Cardiac muscle cell (in vitro differentiated cells and primary cell): ENCODE measurements around the gene KDM8. TPM values are rescaled to one million over a fixed set of nuclear protein-coding genes. Genes with fewer than 3 reads are reported as not detected.

ENCODE experiments used
- DNase-seq, 2 donors: peaks; one replicate each; pipeline versions ENCODE4 v3.0.0 to v3.0.0-alpha.2; 2010 to 2017; ENCODE audit warnings: low read depth in 1 of 2, low spot score in 1 of 2
- H3K27ac ChIP-seq: fragments of 200-600 bp; sonication (generic); 2 replicates; pipeline ENCODE4 v1.5.1; 2016
- H3K27me3 ChIP-seq: fragments of 200-600 bp; sonication (generic); 2 replicates; pipeline ENCODE4 v1.6.0; 2016; ENCODE audit warnings: control low read depth
- H3K36me3 ChIP-seq: fragments of 200-600 bp; sonication (generic); 2 replicates; pipeline ENCODE4 v1.5.1; 2016; ENCODE audit warnings: control low read depth
- H3K4me1 ChIP-seq: fragments of 200-600 bp; sonication (generic); 2 replicates; pipeline ENCODE4 v1.8.1; 2017; ENCODE audit warnings: low read depth, mild to moderate bottlenecking, mixed run types
- H3K4me3 ChIP-seq: fragments of 200-600 bp; sonication (generic); 2 replicates; pipeline ENCODE4 v1.5.1; 2016; ENCODE audit warnings: mild to moderate bottlenecking
- H3K9me3 ChIP-seq: fragments of 200-600 bp; sonication (generic); 2 replicates; pipeline ENCODE4 v1.5.1; 2017; ENCODE audit warnings: low read depth, mild to moderate bottlenecking, control low read depth
- polyA plus RNA-seq: library from polyadenylated mRNA; unstranded; fragments of >200 nt; fragmentation: Nextera tagmentation; extraction: Ambion mirVana; gene quantifications from 2 replicates; pipeline ENCODE4 v1.2.1, GENCODE V29; 2016
- total RNA-seq: library from RNA; depleted of rRNA; stranded (reverse); fragments of >200 nt; gene quantifications from 2 replicates; pipeline ENCODE4 v1.2.3, GENCODE V29; 2016
- TF ChIP-seq, protein P1 (sequence below): IDR thresholded peaks from 2 replicates; pipeline ENCODE4 v1.5.1; 2012; ENCODE audit warnings: low read depth, mild to moderate bottlenecking, low read length

The KDM8 gene
- total and polyA plus RNA-seq, 2 experiments from 2014 or later = 8.5 to 10.5 TPM

DNA sequence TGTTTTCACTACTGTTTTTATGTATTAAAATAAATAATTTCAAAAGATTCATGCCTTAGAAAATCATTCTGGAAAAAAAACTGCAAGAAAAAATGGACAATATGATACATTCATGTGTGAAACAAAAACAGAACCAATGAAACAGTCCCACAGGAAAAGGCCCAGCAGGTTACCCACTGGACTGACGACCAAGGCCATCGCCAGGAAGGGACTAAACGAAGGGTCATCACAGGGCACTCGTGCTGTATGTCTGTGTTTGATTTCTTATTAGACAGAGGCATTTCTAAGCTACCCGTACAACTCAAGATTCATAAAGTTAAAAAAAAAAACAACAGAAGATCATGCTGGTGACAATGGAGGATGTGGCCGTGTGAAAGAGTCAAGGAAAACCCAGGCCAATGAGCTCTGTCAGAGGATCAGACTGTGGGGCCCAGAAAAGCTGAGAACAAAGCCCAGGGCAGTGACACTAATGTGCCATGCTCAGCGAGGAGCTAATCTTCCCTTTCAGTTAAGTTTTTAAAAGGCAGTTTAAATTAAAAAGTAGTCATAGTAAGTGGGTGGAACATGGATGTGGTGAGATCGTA, 33.4 kb downstream of the KDM8 start:
- Histone ChIP-seq H3K36me3 (no peaks in the 10 kb centered on the region), H3K4me3 (no peak overlapping the region), H3K4me1 (peaks cover 8% of the 10 kb centered on the region), H3K9me3 (no peaks in the 10 kb centered on the region), H3K27me3 (no peaks in the 10 kb centered on the region), H3K27ac (no peak overlapping the region)
- no peak for DNase-seq
- TF ChIP-seq, protein P1, sequence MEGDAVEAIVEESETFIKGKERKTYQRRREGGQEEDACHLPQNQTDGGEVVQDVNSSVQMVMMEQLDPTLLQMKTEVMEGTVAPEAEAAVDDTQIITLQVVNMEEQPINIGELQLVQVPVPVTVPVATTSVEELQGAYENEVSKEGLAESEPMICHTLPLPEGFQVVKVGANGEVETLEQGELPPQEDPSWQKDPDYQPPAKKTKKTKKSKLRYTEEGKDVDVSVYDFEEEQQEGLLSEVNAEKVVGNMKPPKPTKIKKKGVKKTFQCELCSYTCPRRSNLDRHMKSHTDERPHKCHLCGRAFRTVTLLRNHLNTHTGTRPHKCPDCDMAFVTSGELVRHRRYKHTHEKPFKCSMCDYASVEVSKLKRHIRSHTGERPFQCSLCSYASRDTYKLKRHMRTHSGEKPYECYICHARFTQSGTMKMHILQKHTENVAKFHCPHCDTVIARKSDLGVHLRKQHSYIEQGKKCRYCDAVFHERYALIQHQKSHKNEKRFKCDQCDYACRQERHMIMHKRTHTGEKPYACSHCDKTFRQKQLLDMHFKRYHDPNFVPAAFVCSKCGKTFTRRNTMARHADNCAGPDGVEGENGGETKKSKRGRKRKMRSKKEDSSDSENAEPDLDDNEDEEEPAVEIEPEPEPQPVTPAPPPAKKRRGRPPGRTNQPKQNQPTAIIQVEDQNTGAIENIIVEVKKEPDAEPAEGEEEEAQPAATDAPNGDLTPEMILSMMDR = no peak

DNA sequence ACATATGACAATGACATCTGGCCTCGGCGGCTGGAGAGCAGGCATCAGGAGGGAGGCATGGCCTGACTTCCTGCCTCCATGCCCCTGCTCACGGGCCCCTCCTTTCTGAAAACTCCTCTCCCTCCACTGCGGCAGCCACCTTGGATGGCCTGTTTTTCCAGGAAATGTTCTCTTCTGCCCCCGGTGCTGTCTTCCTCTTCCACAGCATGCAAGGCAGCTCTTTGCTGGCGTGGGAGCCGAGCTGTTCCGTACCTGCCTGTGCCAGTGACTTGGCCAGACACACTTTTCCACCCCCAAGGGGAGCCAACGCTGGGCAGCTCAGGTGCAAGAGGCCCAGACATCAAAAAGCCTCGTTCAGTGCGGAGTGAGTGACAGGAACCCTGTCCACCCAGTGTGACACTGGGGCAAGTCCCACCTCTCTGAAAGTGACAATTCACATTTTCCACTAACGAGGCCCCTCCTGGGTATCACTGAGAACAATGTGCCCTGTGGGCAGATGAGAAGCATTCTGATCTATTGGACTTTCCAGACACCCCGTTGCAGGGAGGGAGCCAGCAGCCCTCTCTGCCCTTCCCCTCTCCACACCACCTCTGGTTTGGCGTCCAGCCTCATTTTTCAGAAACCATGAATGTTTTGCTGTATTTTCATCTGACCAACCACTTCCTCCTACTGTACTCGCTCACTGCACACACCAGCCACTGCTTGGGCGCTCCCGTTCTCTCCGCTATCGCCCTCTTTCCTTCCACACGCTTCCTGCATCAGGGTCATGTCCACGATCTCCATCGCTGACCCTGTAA, 34.1 kb downstream of the KDM8 start:
- peak in 1 of 2 donors; percentile 48 for DNase-seq
- Histone ChIP-seq H3K27ac (no peak overlapping the region), H3K4me3 (no peak overlapping the region), H3K27me3 (no peaks in the 10 kb centered on the region), H3K4me1 (peaks cover 7% of the 10 kb centered on the region), H3K36me3 (no peaks in the 10 kb centered on the region), H3K9me3 (no peaks in the 10 kb centered on the region)
- TF ChIP-seq, protein P1 = no peak

DNA sequence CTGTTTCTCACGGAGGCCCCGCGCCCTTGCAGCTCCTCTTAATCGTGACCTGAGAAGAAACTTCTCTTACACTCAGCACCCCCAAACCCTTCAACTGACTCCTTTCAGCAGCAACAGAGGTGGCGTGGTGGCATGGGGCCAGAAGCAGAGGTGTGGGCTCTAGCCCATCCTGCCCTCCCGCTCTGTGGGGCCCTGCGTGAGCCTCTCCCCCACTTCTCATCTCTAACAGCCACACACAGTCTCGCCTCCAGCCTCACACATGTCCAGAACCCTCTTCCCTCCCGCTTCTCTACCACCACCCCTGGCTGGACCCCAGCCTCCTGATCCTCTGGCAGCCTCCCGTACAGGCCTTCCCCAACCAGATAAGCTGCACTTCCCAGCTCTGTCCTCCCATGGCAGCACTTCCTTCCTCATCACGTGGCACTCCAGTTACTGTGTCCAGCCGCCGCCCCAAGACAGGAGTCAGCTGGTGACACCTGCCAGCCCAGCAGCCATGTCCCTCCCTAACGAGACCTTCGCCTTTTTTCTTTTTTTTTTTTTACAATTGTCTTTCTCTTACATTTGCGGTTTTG, 34.8 kb downstream of the KDM8 start:
- TF ChIP-seq, protein P1 = no peak

DNA sequence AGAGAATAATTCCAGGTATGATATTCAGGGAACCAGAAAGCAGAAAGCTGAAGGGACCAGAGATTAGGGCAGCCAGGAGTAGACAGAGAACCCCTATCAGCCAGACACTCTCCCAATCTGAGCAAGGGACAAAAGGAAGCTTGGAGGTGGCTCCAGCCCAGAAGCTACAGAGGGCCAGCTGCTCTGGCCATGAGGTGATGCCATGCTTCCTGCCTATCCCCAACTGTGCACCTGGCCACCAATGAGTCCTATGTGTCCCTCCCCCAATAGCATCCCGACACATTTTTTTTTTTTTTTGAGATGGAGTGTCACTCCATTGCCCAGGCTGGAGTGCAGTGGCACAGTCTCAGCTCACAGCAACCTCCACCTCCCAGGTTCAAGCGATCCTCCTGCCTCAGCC, 35.3 kb downstream of the KDM8 start:
- no peak overlapping the region for H3K4me3 ChIP-seq
- TF ChIP-seq, protein P1 = no peak
- H3K9me3 ChIP-seq = no peaks in the 10 kb centered on the region
- peaks cover 17% of the 10 kb centered on the region for H3K4me1 ChIP-seq
- H3K36me3 ChIP-seq = no peaks in the 10 kb centered on the region
- H3K27me3 ChIP-seq = no peaks in the 10 kb centered on the region
- H3K27ac ChIP-seq = no peak overlapping the region
- no peak for DNase-seq

More for the DNA sequence above, 34.8 kb downstream of the KDM8 start:
- Histone ChIP-seq H3K36me3 (no peaks in the 10 kb centered on the region), H3K4me3 (no peak overlapping the region), H3K27ac (no peak overlapping the region), H3K4me1 (peaks cover 13% of the 10 kb centered on the region), H3K27me3 (no peaks in the 10 kb centered on the region), H3K9me3 (no peaks in the 10 kb centered on the region)
- DNase-seq = no peak

DNA sequence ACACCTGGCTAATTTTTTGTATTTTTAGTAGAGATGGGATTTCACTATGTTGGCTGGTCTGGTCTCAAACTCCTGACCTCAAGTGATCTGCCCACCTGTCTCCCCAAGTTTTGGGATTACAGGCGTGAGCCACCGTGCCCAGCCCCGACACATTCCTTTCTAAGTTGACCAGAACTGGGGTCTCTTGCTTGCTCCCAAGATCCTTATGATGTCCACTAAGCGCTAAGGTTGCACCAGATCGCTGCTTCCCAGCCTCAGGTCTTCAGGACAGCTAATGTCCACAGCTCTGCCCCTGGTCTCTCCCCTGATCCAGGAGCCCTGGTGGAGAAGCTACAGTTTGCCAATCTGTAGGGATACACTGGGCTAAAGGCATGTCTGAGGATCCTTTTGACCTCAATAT, 35.7 kb downstream of the KDM8 start:
- Histone ChIP-seq H3K4me3 (no peak overlapping the region), H3K36me3 (no peaks in the 10 kb centered on the region), H3K27me3 (no peaks in the 10 kb centered on the region), H3K9me3 (no peaks in the 10 kb centered on the region), H3K27ac (no peak overlapping the region), H3K4me1 (peaks cover 18% of the 10 kb centered on the region)
- TF ChIP-seq, protein P1 = no peak
- DNase-seq = no peak
